ENCODE measurements around the gene TAP1. TPM values are rescaled to one million over a fixed set of nuclear protein-coding genes. Genes with fewer than 3 reads are reported as not detected.

The TAP1 gene
- total and polyA plus RNA-seq, 2 donors (not counting 3 experiments of a cell fraction or from before 2014, with no cell fraction given): 15.6 to 25.9 TPM

- peak; percentile 88 for FAIRE-seq
- TF ChIP-seq POLR2A (IDR thresholded peaks at IDR 0.05; ENCODE audit: low read depth, low read length) (peak; percentile 72), GATA2 (IDR thresholded peaks at IDR 0.05; ENCODE audit: insufficient read depth, insufficient read length, low read depth, low read length) (no peak), MYC (IDR thresholded peaks at IDR 0.05; ENCODE audit: low read depth, low read length) (no peak), CTCF (IDR thresholded peaks at IDR 0.05; ENCODE audit: extremely low read depth in 1 of 2, insufficient read depth in 1 of 2, low read depth in 1 of 2, low read length in 2 of 2) (no peak), MAX (IDR thresholded peaks at IDR 0.05; ENCODE audit: insufficient read depth, insufficient read length) (no peak), EZH2 (IDR thresholded peaks at IDR 0.05; ENCODE audit: borderline replicate concordance, low read depth, low read length, severe bottlenecking) (peak; percentile 11), FOS (IDR thresholded peaks at IDR 0.05; ENCODE audit: borderline replicate concordance, insufficient read depth, low read length) (no peak)
- intact Hi-C loops (cut with micrococcal nuclease): loop anchor here (1.0 to 2.0 kb wide), 2 partner anchors 58 to 73 kb away; partner anchors contain the start of gene HLA-DMA
Observed at GRCh38 chr6:32894085-32895005, 40.8 kb upstream of the TAP1 start.

More at GRCh38 chr6:32894085-32895005, 40.8 kb upstream of the TAP1 start:
- peak; percentile 98 for DNase-seq (ENCODE audit: low read depth, low spot score)
- no peaks in the 10 kb centered on the region for H3K9me1 ChIP-seq (replicated peaks; ENCODE audit: control insufficient read depth, extremely low read depth, insufficient read depth, low read length)
- ChIA-PET POLR2A (interaction anchor here (0.6 to 1.6 kb wide), 3 partner anchors 74 to 79 kb away, joined by 3 to 35 read pairs (median 5); partner anchors contain the start of gene BRD2), CTCF (interaction anchor here (1.0 to 2.8 kb wide), 17 partner anchors 8 to 125 kb away, joined by 3 to 29 read pairs (median 7); partner anchors contain the start of genes BRD2, HLA-DMA and TAP2)
- peak overlapping the region; percentile 54 for H3K4me2 ChIP-seq (ENCODE audit: insufficient read depth, low read length)
- H3K79me2 ChIP-seq (ENCODE audit: control insufficient read depth, insufficient read depth, low read length): peaks cover 16% of the 10 kb centered on the region
- peak overlapping the region; percentile 81 for H2AFZ ChIP-seq (ENCODE audit: low read depth, low read length)
- peaks cover 17% of the 10 kb centered on the region for H3K4me1 ChIP-seq (ENCODE audit: control insufficient read depth, extremely low read depth, insufficient read depth, low read length)
- BruUV-seq (replicated peaks): no TSS peak
- H3K9me3 ChIP-seq (replicated peaks; ENCODE audit: control insufficient read depth, insufficient read depth, low read length): no peaks in the 10 kb centered on the region
- peak overlapping the region; percentile 45 for H3K27ac ChIP-seq (ENCODE audit: insufficient read depth, low read depth, low read length)
- peak overlapping the region; percentile 67 for H3K9ac ChIP-seq (replicated peaks; ENCODE audit: extremely low read depth, insufficient read depth, low read length)
- H3K27me3 ChIP-seq (ENCODE audit: control insufficient read depth in 2 of 2, insufficient read depth in 2 of 2, low read length in 2 of 2): peaks cover 0 to 1% of the 10 kb centered on the region in 2 experiments
- H3K36me3 ChIP-seq (ENCODE audit: control insufficient read depth in 2 of 2, extremely low read depth in 1 of 2, insufficient read depth in 2 of 2, low read length in 2 of 2): no peaks in the 10 kb centered on the region
- no peaks in the 10 kb centered on the region for H4K20me1 ChIP-seq (replicated peaks; ENCODE audit: control insufficient read depth, extremely low read depth, insufficient read depth, low read length)
- H3K4me3 ChIP-seq (replicated peaks in 1 of 3; ENCODE audit: insufficient read depth in 1 of 3, low read depth in 1 of 3, low read length in 3 of 3): peak overlapping the region; percentile 24 to 67 (median 61)
- dilution Hi-C loops (cut with MboI; ENCODE audit: extremely low pct_ligation_motif_present, low sequenced_read_pairs): no loop called here
